Adrenal gland (tissue), 12 donors: ENCODE data around the gene TH. TPM values are rescaled to one million over a fixed set of nuclear protein-coding genes. Genes with fewer than 3 reads are reported as not detected.

Source experiments
- DNase-seq, 7 donors: peaks; one replicate each; pipeline ENCODE4 v3.0.0-alpha.2; 2019 to 2020
- H3K27ac ChIP-seq, 5 donors: fragments of 200-600 bp; sonication (generic) in 4 of 5; 1 replicate in 3 of 5; 2 replicates in 2 of 5; pipeline versions ENCODE4 v1.5.1 to v1.8.0; 2016 to 2020; ENCODE audit warnings: mild to moderate bottlenecking in 1 of 5
- H3K27me3 ChIP-seq: fragments of 200-600 bp; 2 replicates; pipeline ENCODE4 v1.8.0; 2021
- H3K36me3 ChIP-seq, 2 donors: fragments of 200-600 bp; replicated peaks in 1 of 2; 1 replicate in 1 of 2; 2 replicates in 1 of 2; pipeline versions ENCODE4 v1.5.1 to v1.8.0; 2018 to 2022
- H3K4me1 ChIP-seq, 2 donors: fragments of 200-600 bp; replicated peaks in 1 of 2; 1 replicate in 1 of 2; 2 replicates in 1 of 2; pipeline versions ENCODE4 v1.5.1 to v1.8.0; 2018 to 2021
- H3K4me3 ChIP-seq, 4 donors: fragments of 200-600 bp; sonication (generic) in 3 of 4; one replicate each; pipeline ENCODE4 v1.5.1; 2016 to 2018
- H3K9me3 ChIP-seq, 3 donors: fragments of 200-600 bp; sonication (generic) in 1 of 3; replicated peaks in 1 of 3; 1 replicate in 2 of 3; 2 replicates in 1 of 3; pipeline versions ENCODE4 v1.5.1 to v1.8.0; 2016 to 2021
- POLR2A ChIP-seq, 2 donors: fragments of 450-650 bp; IDR thresholded peaks; one replicate each; pipeline ENCODE4 v1.6.1; 2017; ENCODE audit warnings: antibody characterized with exemption in 2 of 2, mild to moderate bottlenecking in 2 of 2, moderate library complexity in 1 of 2
- WGBS, 4 donors: extraction: QIAGEN DNeasy Blood & Tissue Kit in 2 of 4; methylation state at CpG; one replicate each; pipeline versions ENCODE4 v1.1.5 to v1.1.7; 2013 to 2017; 5-methylcytosine and 5-hydroxymethylcytosine counted together
- intact Hi-C, 2 donors: fragments of 100-400 bp; cut with DNase I; formaldehyde crosslinking; loops; one replicate each; pipeline versions ENCODE4 v1.14.1 to v1.15.0; 2022 to 2023
- polyA plus RNA-seq, 3 donors: library from polyadenylated mRNA; stranded (reverse); fragments of 200-250 nt in 2 of 3; fragments of 350-450 nt in 1 of 3; fragmentation: Illumina TruSeq in 1 of 3; extraction: RNeasy Lipid Tissue Mini Kit (QIAGEN cat#74804) in 1 of 3; gene quantifications; one replicate each; pipeline ENCODE4 v1.2.3, GENCODE V29; 2013 to 2014
- total RNA-seq, 9 donors: library from RNA; depleted of rRNA in 4 of 9; stranded (reverse); fragments of >200 nt in 4 of 9; fragments of 120-200 nt in 1 of 9; fragmentation: NEBNext Ultra II Directional in 1 of 9; extraction: Animal tissue kit (Norgen Biotek cat#: 25700) in 1 of 9; gene quantifications; one replicate each; pipeline versions ENCODE4 v1.1.0 to v1.2.4, GENCODE V29; 2013 to 2023
- TF ChIP-seq, protein P1 (sequence below), 6 experiments: fragments of 450-650 bp in 4 of 6; fragments of 200-600 bp in 2 of 6; sonication (generic) in 1 of 6; IDR thresholded peaks; 1 replicate in 5 of 6; 2 replicates in 1 of 6; pipeline versions ENCODE4 v1.5.1 to v1.8.0; 2016 to 2021; ENCODE audit warnings: antibody characterized with exemption in 6 of 6, mild to moderate bottlenecking in 2 of 6, moderate library complexity in 1 of 6
- donor health status: healthy with polysubstance abuse.
- donor health status: Bipolar disorder and iron deficiency.
- donor health status: DM: yes; HTN: yes; CAD: no.
- donor health status: DM: no; HTN: no; CAD: no.
- donor health status: DM: no; HTN: no; CAD: no.
- donor health status: DM: yes; HTN: yes; CAD: no.

Gene TH
- total and polyA plus RNA-seq, 12 donors, result 0.54 to 1,253 (median 55.2) TPM; not detected in 1

DNA sequence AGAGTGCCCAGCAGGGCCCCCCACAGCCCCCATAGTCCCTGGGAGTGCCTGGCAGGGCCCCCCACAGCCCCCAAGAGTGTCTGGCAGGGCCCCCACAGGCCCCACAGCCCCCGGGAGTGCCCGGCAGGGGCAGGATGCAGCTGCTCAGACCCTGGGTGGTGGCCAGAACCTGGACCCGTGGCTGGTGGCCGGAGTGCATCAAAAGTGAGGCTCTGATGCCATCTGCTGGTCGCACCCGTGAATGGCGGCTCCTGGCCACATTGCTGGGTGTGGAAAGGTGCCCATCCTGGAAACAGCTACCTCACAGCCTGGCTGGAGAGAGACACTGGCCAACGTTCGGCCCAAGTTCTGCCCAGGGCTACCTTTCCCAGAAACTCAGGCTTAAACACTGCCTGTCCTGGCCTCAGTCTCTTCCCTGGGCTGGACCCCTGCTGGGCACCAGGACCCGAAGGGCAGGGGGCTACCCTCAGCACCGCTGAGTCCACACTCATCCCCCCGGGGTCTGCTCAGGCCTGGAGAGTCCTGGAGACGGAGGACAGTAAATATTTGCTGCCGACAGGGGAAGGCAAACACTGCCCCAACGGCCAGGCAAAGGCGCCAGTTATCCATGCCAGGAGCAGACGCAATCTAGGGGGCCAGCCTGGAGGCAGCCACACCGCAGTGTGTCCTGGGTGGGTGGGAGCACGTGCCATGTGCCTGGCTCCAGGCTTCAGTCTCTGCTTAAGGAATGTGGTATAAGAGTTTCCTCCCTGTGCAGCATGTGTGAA is 15.0 kb downstream of the TH start:
- Histone ChIP-seq H3K4me3 (no peak overlapping the region), H3K27me3 (peaks cover 9% of the 10 kb centered on the region), H3K36me3 (no peaks in the 10 kb centered on the region), H3K9me3 (no peaks in the 10 kb centered on the region), H3K4me1 (peaks cover 0 to 3% of the 10 kb centered on the region in 2 donors), H3K27ac (no peak overlapping the region)
- WGBS, 4 donors, result 31 to 66% (median 39%) methylated on average over 8 to 19 of the region's 19 CpGs
- peak; percentile 72 to 95 (median 83) for DNase-seq
- TF ChIP-seq, protein P1, sequence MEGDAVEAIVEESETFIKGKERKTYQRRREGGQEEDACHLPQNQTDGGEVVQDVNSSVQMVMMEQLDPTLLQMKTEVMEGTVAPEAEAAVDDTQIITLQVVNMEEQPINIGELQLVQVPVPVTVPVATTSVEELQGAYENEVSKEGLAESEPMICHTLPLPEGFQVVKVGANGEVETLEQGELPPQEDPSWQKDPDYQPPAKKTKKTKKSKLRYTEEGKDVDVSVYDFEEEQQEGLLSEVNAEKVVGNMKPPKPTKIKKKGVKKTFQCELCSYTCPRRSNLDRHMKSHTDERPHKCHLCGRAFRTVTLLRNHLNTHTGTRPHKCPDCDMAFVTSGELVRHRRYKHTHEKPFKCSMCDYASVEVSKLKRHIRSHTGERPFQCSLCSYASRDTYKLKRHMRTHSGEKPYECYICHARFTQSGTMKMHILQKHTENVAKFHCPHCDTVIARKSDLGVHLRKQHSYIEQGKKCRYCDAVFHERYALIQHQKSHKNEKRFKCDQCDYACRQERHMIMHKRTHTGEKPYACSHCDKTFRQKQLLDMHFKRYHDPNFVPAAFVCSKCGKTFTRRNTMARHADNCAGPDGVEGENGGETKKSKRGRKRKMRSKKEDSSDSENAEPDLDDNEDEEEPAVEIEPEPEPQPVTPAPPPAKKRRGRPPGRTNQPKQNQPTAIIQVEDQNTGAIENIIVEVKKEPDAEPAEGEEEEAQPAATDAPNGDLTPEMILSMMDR (IDR thresholded peaks at IDR 0.05), result peak; percentile 58 to 91 (median 81)
- TF ChIP-seq POLR2A (IDR thresholded peaks at IDR 0.05), result no peak
- intact Hi-C loops, result loop anchor here in 1 of 2 donors (10.0 kb wide), 1 partner anchor 512 kb away; no protein-coding TSS in a partner anchor

DNA sequence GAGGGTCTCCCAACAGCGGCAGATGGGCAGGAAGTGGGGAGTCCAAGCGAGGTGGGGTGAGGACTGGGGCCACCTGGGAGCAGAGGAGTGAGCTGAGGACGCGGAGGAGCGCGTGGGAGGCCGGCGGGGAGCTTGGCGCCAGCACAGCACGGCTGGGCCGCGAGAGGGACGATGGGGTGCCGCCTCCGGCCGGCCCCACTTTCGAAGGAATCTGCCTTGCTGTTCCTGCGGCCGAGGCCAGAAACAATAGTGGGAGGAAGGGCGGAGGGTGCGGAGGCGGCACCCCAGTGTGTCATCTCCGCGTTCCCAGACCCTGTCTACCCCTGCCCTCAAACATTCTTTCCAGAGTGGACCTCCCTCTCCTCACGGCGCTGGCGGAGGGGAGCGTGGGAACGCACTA is 16.1 kb downstream of the TH start:
- no peak overlapping the region for H3K4me3 ChIP-seq
- intact Hi-C loops, result loop anchor here in 1 of 2 donors (10.0 kb wide), 1 partner anchor 511 kb away; no protein-coding TSS in a partner anchor
- no peak for DNase-seq
- H3K36me3 ChIP-seq, result no peaks in the 10 kb centered on the region
- H3K9me3 ChIP-seq, result no peaks in the 10 kb centered on the region
- peaks cover 9% of the 10 kb centered on the region for H3K27me3 ChIP-seq
- TF ChIP-seq POLR2A (IDR thresholded peaks at IDR 0.05), result no peak
- TF ChIP-seq, protein P1 (IDR thresholded peaks at IDR 0.05), result no peak
- WGBS, 4 donors, result 79 to 85% (median 82%) methylated on average over 22 to 29 of the region's 29 CpGs
- no peak overlapping the region for H3K27ac ChIP-seq
- peaks cover 0 to 6% of the 10 kb centered on the region in 2 donors for H3K4me1 ChIP-seq

DNA sequence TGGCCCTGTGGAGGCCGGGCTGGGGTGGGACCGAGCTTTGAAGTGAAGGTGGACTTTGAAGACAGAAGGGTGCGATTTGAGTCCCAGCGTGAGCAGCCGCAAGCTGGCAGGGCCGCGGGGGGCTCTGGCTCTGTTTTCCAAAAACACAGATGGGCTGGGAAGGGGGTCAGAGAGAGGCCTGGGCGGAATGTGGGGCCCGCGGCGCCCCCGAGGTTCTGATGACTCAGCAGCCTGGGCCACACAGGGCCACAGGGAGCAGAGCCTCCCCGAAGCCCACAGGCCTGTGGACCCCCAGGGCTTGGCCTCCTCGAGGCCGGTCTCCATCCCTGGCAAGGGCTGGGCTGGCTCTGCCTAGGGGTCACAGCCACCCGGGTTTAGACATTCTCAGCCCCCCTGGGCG is 16.7 kb downstream of the TH start:
- TF ChIP-seq POLR2A (IDR thresholded peaks at IDR 0.05), result no peak
- TF ChIP-seq, protein P1 (IDR thresholded peaks at IDR 0.05), result no peak
- 76 to 85% (median 79%) methylated on average over 13 to 17 of the region's 17 CpGs for WGBS, 4 donors

DNA sequence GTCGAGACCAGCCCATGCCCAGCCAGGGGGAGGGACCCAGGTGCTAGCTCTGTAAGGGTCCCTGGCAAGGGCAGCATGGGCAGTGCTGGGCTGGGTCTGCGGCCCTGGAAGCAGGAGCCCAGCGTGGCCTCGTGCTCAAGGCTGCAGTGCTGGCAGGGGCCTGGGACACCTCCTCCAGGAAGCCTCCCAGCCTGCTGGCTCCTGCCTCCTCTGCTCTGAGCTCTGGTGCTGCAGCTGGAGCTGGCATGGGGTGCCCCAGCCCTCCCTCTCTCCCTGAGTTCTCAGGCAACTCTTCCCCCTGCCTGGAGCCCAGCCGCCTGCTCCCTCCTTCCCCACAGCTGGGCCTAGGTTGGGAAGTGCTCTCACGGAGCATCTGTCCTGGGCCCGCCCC is 17.4 kb downstream of the TH start:
- TF ChIP-seq POLR2A (IDR thresholded peaks at IDR 0.05), result no peak
- TF ChIP-seq, protein P1 (IDR thresholded peaks at IDR 0.05), result no peak
- Histone ChIP-seq H3K4me3 (no peak overlapping the region), H3K36me3 (no peaks in the 10 kb centered on the region), H3K27ac (no peak overlapping the region), H3K4me1 (peaks cover 0 to 6% of the 10 kb centered on the region in 2 donors), H3K27me3 (peaks cover 9% of the 10 kb centered on the region), H3K9me3 (no peaks in the 10 kb centered on the region)
- 66 to 84% (median 79%) methylated on average over 2 to 7 of the region's 7 CpGs; no CpG with 5 or more reads in 1 of the 4 donors for WGBS, 4 donors
- intact Hi-C loops, result loop anchor here (5.0 to 10.0 kb wide), 6 partner anchors 222 to 509 kb away; partner anchors contain the start of gene TNNI2 (in 1 of the 2)
- no peak for DNase-seq

More for the DNA sequence above, 16.7 kb downstream of the TH start:
- peaks cover 9% of the 10 kb centered on the region for H3K27me3 ChIP-seq
- no peaks in the 10 kb centered on the region for H3K36me3 ChIP-seq
- no peak overlapping the region for H3K27ac ChIP-seq
- intact Hi-C loops, result loop anchor here (5.0 to 10.0 kb wide), 6 partner anchors 223 to 510 kb away; partner anchors contain the start of gene TNNI2 (in 1 of the 2)
- H3K4me1 ChIP-seq, result peaks cover 0 to 6% of the 10 kb centered on the region in 2 donors
- no peak for DNase-seq
- no peak overlapping the region for H3K4me3 ChIP-seq
- H3K9me3 ChIP-seq, result no peaks in the 10 kb centered on the region
